GM21367 (cell line): ENCODE measurements around the gene TLL2.

Experiments used
- ATAC-seq: cut with Tn5 transposase; IDR thresholded peaks from one replicate; pipeline ENCODE4 v1.9.1; 2021; ENCODE audit not compliant: unreplicated experiment

TLL2 gene

GRCh38 chr10:96468845-96469244 lies 44.9 kb downstream of the TLL2 start:
- ATAC-seq = no peak

GRCh38 chr10:96465599-96465998 lies 48.1 kb downstream of the TLL2 start:
- no peak for ATAC-seq

DNA sequence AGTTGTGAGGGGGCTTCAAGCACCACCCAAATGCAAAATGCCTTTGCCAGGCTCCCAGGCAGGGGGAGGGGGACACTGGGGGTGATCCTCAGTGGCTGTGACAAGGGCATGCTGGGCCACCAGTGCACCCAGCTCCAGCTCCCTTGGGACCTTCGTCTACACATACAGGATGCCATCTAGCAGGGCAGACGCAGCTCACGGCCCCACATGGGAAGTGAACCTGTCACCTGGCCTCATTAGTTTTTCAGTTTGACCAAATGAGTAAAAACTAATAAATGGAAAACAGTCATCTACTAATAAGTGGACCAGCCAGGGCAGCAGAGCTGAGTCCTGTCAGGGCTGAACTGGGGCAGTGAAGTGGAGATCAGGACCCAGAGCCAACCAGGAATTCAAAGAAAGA lies 50.2 kb downstream of the TLL2 start:
- ATAC-seq = no peak

- ATAC-seq = no peak
These were observed 51.0 kb downstream of the TLL2 start for GRCh38 chr10:96462606-96463151.

DNA sequence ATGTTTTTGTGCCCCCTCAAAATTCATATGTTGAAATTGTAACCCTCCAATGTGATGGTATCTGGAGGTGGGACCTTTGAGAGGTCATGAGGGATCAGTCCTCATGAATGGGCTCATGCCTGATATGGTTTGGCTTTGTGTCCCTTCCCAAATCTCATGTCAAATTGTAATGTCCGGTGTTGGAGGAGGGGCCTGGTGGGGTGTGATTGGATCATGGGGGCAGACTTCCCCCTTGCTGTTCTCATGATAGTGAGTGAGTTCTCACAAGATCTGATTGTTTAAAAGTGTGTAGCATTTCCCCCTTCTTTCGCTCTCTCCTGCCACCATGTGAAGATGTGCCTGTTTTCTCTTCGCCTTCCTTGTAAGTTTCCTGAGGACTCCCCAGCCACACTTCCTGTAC lies 53.4 kb downstream of the TLL2 start:
- ATAC-seq = no peak

- no peak for ATAC-seq
These were observed 56.4 kb downstream of the TLL2 start for GRCh38 chr10:96457341-96457740.

GRCh38 chr10:96456296-96456840 lies 57.4 kb downstream of the TLL2 start:
- no peak for ATAC-seq

- ATAC-seq = no peak
These were observed 59.7 kb downstream of the TLL2 start for GRCh38 chr10:96453856-96454583.

DNA sequence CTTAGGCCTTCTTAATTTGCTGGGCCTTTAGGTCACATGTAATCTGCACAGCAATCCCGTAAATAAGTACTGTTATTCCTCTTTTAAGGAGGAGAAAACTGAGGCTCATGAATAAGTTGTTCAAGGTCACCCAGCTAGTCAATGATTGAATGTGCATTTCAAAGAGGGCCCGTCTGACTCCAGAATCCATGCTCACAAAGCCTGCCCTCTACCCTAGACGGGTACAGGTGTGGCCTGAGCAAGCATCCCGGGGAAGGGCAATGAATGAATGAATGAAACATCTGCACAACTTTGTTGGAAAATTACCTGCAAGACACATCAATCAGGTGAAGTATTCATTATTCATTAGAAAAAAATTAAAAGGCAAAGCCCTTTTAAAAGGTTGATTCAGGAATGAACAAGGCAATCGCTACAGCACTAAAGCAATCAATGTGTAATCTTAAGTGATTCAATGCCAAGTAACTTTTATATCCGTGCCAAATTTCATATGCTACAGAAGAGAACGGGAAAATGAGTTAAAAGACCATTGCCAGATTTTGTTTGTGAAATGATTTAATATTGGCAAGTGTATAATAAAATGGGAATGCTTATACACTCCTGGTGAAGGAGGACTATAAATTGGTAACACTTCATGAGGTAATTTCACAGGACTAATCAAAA lies 61.1 kb downstream of the TLL2 start:
- no peak for ATAC-seq

DNA sequence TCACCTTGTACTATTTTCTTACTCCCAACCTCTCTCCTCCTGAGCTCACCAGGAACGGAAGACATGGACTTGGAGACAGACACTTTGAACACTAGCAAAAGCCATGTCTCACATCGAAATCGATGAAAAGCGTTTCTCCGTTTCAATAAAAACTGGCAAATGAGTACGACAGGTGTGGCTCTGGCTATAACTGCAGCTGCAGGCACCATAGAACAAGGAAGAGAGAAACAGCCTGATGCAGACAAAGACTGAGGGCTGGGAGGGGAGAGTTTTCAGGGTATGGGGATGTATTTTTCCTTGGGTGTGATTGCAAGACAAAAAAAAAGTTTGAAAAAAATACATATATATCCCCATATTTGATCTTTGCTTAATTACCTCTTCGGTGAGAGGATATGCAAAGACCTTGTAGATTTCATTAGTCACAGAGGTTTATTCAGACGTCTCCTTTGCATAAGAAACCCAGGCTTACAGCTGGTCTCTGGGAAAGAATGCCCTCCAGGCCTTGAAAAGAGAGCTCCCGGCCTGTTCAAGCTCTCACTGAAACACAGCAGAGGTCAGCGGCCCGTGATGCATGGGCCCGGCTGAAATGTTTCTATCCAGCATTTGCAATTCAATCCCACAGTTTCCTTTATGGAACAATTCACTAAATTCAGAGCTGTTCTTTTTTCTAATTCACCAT lies 63.1 kb downstream of the TLL2 start:
- no peak for ATAC-seq

GRCh38 chr10:96448558-96448957 lies 65.2 kb downstream of the TLL2 start:
- ATAC-seq = no peak

- no peak for ATAC-seq
These were observed 65.7 kb downstream of the TLL2 start for GRCh38 chr10:96448021-96448457.

GRCh38 chr10:96446966-96447596 lies 66.6 kb downstream of the TLL2 start:
- no peak for ATAC-seq

DNA sequence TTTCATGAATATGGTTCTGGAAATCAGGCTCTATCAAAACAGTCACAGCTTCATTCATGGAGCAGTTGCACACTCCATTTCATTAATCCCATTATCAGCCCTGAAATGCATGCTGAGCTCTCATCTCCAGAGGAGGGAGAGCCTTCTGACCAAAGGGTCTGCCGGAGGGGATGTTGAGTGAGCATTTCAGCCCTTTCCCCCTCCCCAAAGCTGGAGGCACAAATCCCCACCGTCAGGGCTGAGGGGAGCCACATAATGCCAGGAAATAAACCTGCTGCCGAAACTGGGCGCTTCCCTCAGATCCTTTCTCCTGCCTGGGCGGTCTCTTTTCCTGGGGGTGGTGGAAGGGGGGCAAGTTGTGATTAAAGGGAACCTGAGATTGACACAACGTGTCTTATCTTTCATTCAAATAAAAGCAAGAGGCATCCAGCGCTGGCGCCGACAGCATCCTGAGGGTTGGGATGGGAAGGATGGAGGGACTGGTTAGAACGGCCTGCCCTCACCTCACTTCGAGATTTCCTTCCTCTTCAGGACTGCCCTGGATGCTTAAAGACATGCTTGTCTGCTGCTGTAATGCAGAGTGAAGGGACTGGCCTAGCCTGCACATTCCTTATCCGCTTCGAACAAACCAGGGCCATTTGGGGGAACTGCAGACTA lies 71.6 kb downstream of the TLL2 start:
- no peak for ATAC-seq

DNA sequence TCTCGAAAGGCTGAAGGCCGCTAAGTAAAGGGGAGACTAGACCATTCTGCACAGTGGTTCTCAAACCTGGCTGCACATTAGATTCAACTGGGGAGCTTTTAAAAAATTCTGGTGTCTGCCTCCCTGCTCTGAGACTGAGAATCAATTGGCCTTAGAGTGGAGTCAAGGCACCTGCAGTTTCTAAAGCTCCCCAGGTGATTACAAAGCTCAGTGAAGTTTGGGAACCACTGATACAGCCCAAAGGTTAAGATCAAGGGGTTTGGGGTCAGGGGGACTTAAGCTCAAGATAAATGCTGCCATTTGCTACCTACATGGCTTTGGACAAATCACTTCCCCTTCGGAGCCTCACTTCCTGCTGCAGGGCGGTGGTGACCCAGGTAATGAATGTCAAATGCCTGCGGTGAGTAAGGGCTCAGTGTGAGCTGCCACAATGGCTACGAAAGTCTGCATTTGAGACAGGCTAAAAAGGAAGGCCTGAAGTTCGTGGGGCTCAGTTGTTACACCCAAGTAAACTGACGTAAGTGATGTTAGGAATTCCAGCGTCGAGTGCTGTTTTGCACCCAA lies 72.3 kb downstream of the TLL2 start:
- no peak for ATAC-seq

GRCh38 chr10:96440361-96441292 lies 73.1 kb downstream of the TLL2 start:
- ATAC-seq = no peak

- no peak for ATAC-seq
These were observed 74.0 kb downstream of the TLL2 start for GRCh38 chr10:96439725-96440124.

GRCh38 chr10:96436035-96436434 lies 77.7 kb downstream of the TLL2 start:
- ATAC-seq = no peak
